Subcutaneous adipose tissue (tissue), 4 donors: ENCODE results near the gene FOXN4. TPM values are rescaled to one million over a fixed set of nuclear protein-coding genes. Genes with fewer than 3 reads are reported as not detected.

Experiments used
- CTCF ChIP-seq: fragments of 450-650 bp; IDR thresholded peaks from one replicate; pipeline ENCODE4 v1.5.1; 2016; ENCODE audit warnings: low read depth, mild to moderate bottlenecking, control low read depth, antibody characterized with exemption, moderate library complexity
- total RNA-seq, 4 donors: library from RNA; depleted of rRNA; stranded (reverse); fragments of >200 nt; gene quantifications; one replicate each; pipeline ENCODE4 v1.1.0, GENCODE V29; 2016

FOXN4 gene
- total RNA-seq, 4 donors from 2014 or later: not detected

- TF ChIP-seq CTCF: no peak
Observed at GRCh38 chr12:109234012-109234411, 75.1 kb downstream of the FOXN4 start.

DNA sequence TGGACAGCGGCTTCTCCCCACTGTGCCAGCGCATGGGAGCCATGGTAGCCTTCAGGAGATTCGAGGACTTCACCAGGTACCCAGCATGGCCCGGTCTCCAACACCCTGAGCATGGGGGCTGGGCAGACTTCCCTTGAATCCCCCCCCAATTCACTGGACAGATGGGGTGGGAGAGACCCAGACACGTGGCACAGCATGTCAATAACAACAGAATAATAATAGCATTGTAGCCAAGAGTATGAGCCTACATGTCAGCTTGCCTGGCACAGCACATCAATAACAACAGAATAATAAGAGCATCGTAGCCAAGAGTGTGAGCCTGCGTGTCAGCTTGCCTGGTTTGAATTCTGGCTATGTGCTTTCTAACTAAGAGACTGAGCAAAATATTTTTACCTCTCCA is 76.4 kb downstream of the FOXN4 start:
- TF ChIP-seq CTCF: no peak

DNA sequence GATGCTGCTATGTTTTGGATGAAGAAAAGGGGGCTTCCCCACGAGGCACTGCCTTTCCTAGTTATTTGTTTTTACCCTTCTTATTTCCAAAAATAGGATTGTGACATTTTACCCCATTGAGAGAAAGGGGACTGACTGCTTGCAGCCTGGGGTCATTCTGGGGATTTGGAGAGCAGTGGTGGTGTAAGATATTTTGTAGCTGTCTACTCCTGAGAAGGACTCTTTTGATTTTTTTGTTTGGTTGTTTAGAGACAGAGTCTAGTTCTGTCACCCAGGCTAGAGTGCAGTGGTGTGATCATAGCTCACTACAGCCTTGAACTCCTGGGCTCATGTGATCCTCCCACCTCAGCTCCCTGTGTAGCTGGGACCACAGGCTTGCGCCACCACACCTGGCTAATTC is 78.9 kb downstream of the FOXN4 start:
- TF ChIP-seq CTCF: no peak

DNA sequence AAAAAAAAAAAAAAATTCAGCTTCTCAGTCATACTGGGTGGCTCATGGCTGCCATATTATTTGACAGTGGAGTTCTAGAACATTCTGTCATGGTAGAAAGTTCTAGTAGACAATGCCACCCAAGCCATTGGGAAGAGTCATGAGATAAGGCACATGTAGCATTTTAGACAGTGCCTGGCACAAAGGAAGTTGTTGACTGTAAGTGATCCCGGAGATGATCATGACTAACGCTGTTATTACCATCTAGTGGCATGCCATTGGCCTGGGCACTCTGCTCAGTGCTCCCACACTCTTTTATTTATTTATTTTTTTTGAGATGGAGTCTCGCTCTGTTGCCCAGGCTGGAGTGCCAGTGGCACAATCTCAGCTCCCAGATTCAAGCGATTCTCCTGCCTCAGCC is 80.4 kb downstream of the FOXN4 start:
- no peak for TF ChIP-seq CTCF

Other genes with a start within 250 kb of the FOXN4 start
- 10 to 100 TPM in 3 of 4 donors, 1 to 10 TPM in 1; 7.3 to 18.8 (median 12.2) TPM for gene ALKBH2, start 215.8 kb downstream of the FOXN4 start, total RNA-seq
- gene UNG, start 211.7 kb downstream of the FOXN4 start, total RNA-seq: 10 to 100 TPM; 24.1 to 39.6 (median 31.6) TPM
- gene ACACB, start 192.7 kb downstream of the FOXN4 start, total RNA-seq: 1,000 to 10,000 TPM in 2 of 4 donors, 100 to 1,000 TPM in 2; 798 to 3,288 (median 1,277) TPM
- under 1 TPM in 2 of 4 donors, not detected in 2; 0.17 to 0.57 TPM for gene MYO1H, start 38.6 kb upstream of the FOXN4 start, total RNA-seq
- 10 to 100 TPM; 52.4 to 70.9 (median 65.2) TPM for gene KCTD10, start 168.0 kb upstream of the FOXN4 start, total RNA-seq
- gene UBE3B, start 168.3 kb upstream of the FOXN4 start, total RNA-seq: 10 to 100 TPM; 31.8 to 88.5 (median 45.4) TPM